Breast epithelium (tissue), 3 donors: Measurements from ENCODE around the gene CETP.

Experiments used
- POLR2AphosphoS5 ChIP-seq, 3 donors: sonication (generic); formaldehyde crosslinking; IDR thresholded peaks; one replicate each; pipeline ENCODE4 v1.6.1; 2017; ENCODE audit warnings: antibody characterized with exemption in 3 of 3
- TF ChIP-seq, protein P1 (sequence below), 3 donors: fragments of 450-650 bp; IDR thresholded peaks; one replicate each; pipeline ENCODE4 v1.5.1; 2016 to 2017; ENCODE audit warnings: antibody characterized with exemption in 3 of 3, mild to moderate bottlenecking in 3 of 3, moderate library complexity in 3 of 3

DNA sequence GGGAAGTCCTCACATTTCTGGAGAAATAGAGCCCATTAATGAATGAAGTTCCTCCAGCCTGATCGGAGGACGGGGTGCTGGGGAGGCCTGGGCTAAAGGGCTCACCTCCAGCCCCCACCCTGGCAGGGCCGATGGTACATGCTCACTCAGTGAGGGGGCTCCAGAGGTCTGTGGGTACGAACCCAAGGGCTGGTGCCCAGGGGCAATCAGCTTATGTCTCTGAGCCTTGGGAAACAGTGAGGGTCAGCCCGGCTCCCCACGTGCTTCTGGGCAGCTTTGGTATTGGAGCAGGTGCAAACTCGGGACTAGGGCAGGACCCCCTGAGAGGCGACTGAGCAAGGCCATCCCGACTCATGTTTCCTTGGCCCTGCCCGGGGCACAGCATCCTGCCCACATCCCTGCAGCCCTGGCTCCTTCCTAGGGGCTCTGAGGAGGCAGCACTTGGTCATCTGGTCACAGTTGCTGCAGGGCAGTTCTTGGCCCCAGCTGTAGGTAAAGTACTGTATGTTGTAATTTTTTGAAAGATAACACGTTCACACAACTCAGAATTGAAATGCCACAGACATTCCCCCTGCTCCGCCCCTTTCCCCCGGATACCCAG lies 969 bp upstream of the CETP start:
- TF ChIP-seq, protein P1, sequence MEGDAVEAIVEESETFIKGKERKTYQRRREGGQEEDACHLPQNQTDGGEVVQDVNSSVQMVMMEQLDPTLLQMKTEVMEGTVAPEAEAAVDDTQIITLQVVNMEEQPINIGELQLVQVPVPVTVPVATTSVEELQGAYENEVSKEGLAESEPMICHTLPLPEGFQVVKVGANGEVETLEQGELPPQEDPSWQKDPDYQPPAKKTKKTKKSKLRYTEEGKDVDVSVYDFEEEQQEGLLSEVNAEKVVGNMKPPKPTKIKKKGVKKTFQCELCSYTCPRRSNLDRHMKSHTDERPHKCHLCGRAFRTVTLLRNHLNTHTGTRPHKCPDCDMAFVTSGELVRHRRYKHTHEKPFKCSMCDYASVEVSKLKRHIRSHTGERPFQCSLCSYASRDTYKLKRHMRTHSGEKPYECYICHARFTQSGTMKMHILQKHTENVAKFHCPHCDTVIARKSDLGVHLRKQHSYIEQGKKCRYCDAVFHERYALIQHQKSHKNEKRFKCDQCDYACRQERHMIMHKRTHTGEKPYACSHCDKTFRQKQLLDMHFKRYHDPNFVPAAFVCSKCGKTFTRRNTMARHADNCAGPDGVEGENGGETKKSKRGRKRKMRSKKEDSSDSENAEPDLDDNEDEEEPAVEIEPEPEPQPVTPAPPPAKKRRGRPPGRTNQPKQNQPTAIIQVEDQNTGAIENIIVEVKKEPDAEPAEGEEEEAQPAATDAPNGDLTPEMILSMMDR (IDR thresholded peaks at IDR 0.05): no peak
- no peak for TF ChIP-seq POLR2AphosphoS5 (IDR thresholded peaks at IDR 0.05)
